22Rv1 (cell line): ENCODE data around the gene DAP.

Experiments
- ZFX ChIP-seq: fragments of 450-650 bp; IDR thresholded peaks from 2 replicates; pipeline ENCODE4 v1.6.1; 2017; ENCODE audit warnings: antibody characterized with exemption, borderline replicate concordance
- TF ChIP-seq, protein P1 (sequence below): fragments of 450-650 bp; IDR thresholded peaks from 2 replicates; pipeline ENCODE4 v1.5.1; 2017; ENCODE audit warnings: mild to moderate bottlenecking

DNA sequence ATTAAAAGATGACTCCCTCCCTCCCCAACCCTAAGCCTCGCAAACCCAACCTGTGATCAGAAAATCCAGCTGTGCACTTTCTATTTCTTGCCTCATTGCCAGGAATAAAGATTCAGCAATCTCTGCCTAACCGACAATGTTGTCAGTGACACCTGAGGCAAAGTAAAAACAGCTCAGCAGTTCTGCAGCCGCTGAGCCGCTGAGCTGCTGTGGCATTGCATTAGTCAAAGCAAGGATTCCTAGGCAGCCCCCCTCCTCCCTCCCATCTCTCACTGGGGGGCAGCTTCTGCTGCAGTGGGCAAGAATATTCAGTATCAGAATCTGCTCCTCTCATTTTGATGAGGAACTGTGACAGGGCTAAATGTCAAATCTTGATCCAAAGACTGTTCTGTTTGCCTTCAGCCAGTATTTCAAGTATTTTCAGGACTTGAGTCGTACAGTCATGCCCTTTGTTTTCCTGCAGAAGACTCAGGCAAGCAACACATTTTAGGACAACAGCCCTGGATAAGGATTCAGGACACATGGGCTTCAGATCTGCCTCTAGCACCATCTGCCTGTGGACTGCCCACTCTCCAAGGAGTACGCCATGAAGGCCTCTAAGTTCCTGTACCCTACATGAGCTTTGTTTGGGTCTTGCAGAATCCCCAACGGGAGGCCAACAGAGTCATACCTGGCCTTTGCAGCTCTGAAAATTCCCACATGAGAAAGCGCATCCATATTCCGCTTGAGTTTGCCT lies 41.1 kb upstream of the DAP start:
- TF ChIP-seq, protein P1, sequence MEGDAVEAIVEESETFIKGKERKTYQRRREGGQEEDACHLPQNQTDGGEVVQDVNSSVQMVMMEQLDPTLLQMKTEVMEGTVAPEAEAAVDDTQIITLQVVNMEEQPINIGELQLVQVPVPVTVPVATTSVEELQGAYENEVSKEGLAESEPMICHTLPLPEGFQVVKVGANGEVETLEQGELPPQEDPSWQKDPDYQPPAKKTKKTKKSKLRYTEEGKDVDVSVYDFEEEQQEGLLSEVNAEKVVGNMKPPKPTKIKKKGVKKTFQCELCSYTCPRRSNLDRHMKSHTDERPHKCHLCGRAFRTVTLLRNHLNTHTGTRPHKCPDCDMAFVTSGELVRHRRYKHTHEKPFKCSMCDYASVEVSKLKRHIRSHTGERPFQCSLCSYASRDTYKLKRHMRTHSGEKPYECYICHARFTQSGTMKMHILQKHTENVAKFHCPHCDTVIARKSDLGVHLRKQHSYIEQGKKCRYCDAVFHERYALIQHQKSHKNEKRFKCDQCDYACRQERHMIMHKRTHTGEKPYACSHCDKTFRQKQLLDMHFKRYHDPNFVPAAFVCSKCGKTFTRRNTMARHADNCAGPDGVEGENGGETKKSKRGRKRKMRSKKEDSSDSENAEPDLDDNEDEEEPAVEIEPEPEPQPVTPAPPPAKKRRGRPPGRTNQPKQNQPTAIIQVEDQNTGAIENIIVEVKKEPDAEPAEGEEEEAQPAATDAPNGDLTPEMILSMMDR, result no peak
- no peak for TF ChIP-seq ZFX
